Stimulated activated CD8-positive, alpha-beta memory T cell treated with anti-CD3 and anti-CD28 coated beads, Interleukin-15, amount 100 ng/mL, for 4 hours (primary cell): Measurements from ENCODE around the gene SNRNP25.
A peak's percentile ranks its signal among the peaks of the same experiment; 100 is the strongest.
"Not testable (repeated sequence)": the region's sequence is repeated elsewhere in the genome, so short reads cannot be mapped to it uniquely, and the experiment has no call there.

Experiments used
- DNase-seq, 2 donors: peaks; one replicate each; pipeline ENCODE4 v3.0.0-alpha.2; 2020; ENCODE audit warnings: low read depth in 2 of 2

The SNRNP25 gene

DNA sequence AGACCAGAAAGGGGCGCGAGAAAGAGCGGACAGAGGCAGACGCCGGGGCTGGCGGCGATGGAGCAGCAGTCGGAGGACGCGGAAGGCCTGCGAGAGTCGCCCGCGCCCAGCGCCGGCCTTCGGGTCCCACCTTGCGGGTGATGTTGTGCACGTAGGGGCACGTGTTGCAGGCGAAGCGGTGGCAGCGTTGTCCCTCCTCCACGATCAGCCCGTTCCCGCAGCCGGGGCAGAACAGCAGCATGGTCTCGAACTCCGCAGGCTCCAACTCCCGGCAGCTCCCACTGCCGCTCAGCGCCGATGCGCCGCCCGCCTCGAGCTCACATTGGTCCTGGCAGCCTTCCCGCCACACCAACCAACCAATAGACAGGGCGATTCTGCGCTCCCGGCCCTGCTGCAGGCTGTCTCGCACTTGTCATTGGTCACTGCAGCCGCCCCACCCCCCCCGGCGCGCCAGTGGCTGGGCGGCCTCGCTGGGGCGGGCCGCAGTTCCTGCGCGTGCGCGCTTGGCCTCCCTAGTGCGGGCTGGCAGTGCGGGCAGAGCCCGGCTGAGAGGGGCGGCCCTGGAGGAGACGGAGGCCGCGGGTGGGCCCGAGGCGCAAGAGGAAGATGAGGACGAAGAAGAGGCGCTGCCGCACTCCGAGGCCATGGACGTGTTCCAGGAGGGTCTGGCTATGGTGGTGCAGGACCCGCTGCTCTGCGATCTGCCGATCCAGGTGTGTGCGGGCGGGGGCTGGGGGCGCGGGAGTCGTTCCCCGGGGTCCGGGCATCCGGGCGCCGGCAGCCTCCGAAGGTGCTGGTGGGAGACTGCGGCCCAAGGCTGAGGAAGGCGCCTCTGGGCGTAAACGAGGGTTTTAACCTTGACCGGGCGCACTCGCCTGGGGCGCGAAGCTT lies at the start of gene SNRNP25, which contains the start of gene POLR3K:
TSS of gene SNRNP25 (plus strand) at position 483 of the 891 bp plus-strand sequence. CDS start at position 672, 189 bp downstream.
TSS of gene POLR3K (minus strand) at position 263 of the 891 bp plus-strand sequence. CDS start at position 241, 22 bp downstream.
- peak; percentile 94 to 96 for DNase-seq

DNA sequence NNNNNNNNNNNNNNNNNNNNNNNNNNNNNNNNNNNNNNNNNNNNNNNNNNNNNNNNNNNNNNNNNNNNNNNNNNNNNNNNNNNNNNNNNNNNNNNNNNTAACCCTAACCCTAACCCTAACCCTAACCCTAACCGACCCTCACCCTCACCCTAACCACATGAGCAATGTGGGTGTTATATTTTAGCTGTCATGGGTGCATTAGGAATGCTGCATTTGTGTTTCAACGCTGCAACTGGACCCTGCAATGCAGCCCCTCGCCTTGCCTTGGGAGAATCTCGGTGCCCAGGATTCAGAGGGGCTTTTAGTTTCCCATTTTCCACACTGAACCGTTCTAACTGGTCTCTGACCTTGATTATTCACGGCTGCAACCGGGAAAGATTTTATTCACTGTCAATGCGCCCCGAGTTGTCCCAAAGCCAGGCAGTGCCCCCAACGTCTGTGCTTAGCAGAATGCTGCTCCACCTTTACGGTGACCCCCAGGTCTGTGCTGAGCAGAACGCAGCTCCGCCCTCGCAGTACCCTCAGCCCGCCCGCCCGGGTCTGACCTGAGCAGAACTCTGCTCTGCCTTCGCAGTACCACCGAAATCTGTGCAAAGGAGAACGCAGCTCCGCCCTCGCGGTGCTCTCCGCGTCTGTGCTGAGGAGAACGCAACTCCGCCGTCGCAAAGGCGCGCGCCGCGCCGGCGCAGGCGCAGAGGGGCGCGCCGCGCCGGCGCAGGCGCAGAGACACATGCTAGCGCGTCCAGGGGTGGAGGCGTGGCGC lies 43.5 kb upstream of the SNRNP25 start:
- no peak for DNase-seq

DNA sequence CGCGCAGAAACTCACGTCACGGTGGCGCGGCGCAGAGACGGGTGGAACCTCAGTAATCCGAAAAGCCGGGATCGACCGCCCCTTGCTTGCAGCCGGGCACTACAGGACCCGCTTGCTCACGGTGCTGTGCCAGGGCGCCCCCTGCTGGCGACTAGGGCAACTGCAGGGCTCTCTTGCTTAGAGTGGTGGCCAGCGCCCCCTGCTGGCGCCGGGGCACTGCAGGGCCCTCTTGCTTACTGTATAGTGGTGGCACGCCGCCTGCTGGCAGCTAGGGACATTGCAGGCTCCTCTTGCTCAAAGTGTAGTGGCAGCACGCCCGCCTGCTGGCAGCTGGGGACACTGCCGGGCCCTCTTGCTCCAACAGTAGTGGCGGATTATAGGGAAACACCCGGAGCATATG lies 42.9 kb upstream of the SNRNP25 start:
- peak; percentile 68 to 83 for DNase-seq

DNA sequence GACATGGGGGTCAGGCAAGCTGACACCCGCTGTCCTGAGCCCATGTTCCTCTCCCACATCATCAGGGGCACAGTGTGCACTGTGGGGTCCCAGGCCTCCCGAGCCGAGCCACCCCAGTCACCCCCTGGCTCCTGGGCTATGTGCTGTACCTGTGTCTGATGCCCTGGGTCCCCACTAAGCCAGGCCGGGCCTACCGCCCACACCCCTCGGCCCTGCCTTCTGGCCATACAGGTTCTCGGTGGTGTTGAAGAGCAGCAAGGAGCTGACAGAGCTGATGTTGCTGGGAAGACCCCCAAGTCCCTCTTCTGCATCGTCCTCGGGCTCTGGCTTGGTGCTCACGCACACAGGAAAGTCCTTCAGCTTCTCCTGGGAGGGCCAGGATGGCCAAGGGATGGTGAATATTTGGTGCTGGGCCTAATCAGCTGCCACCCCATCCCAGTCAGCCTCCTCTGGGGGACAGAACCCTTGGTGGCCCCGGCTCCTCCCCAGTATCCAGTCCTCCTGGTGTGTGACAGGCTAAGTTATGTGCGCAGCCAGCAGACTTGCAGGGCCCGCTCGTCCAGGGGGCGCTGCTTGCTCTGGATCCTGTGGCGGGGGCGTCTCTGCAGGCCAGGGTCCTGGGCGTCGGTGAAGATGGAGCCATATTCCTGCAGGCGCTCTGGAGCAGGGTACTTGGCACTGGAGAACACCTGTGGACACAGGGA lies 36.4 kb upstream of the SNRNP25 start:
- DNase-seq: not testable (repeated sequence)

DNA sequence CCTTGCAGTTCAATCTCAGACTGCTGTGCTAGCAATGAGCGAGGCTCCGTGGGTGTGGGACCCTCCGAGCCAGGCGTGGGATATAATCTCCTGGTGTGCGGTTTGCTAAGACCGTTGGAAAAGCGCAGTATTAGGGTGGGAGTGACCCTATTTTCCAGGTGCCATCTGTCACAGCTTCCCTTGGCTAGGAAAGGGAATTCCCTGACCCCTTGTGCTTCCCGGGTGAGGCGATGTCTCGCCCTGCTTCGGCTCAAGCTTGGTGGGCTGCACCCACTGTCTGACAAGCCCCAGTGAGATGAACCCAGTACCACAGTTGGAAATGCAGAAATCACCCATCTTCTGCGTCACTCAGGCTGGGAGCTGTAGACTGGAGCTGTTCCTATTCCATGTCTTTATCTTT lies 32.7 kb upstream of the SNRNP25 start:
- not testable (repeated sequence) for DNase-seq

DNA sequence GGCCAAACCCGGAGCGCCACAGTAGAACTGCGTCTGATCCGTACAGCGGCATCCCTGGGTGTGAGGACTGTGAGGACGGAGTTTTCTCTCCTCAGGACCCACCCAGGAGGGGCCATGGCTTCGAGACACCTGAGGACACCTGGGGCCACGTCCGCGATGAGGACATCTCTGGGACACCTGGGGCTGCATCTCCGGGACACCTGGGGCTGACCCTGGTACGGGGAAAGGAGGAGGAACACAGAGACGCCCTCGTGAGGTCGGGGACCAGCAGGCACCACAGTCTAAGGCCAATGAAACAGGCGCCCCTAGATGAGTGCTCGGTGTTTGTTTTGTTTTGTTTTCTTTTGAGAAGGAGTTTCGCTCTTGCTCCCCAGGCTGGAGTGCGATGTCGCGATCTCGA lies 29.5 kb upstream of the SNRNP25 start:
- not testable (repeated sequence) for DNase-seq

DNA sequence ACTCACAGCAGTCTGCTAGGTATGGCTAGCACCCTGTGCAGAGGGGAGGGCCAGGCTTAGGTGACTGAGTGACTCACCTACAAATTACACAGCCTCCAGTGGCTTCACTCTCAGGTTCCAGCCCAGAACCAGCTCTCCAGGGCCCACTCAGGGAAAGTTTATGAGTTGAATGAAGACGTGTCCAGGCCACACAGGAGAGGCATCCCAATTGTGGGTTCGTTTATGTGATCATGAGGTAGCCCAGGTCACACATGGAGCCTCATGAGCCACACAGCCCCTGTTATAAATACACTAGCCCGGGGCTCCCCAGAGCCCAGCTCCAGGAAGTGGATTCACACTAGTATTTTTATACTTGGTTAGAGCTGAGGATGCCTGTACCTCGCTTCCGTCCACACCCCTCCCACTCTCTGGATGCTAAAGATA lies 27.7 kb upstream of the SNRNP25 start:
- not testable (repeated sequence) for DNase-seq

DNA sequence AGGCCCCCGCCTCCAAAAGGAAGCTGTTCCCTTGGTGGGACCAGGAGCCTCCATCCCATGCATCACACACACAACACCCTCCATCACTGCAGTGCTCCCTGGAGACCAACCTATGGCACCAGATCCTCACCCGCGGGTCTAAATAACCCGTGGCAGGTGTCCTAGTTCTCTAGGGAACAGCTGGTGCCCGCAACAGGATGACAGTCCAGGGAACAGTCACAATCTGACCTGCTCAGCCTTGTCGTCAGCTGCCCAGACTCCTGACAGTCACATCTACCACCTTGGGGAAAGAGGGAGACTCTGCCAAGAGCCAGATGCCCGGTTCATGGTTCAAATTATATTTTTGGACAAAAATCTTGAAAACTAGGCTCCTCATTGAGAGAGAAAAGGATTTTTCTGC lies 23.0 kb upstream of the SNRNP25 start:
- not testable (repeated sequence) for DNase-seq

DNA sequence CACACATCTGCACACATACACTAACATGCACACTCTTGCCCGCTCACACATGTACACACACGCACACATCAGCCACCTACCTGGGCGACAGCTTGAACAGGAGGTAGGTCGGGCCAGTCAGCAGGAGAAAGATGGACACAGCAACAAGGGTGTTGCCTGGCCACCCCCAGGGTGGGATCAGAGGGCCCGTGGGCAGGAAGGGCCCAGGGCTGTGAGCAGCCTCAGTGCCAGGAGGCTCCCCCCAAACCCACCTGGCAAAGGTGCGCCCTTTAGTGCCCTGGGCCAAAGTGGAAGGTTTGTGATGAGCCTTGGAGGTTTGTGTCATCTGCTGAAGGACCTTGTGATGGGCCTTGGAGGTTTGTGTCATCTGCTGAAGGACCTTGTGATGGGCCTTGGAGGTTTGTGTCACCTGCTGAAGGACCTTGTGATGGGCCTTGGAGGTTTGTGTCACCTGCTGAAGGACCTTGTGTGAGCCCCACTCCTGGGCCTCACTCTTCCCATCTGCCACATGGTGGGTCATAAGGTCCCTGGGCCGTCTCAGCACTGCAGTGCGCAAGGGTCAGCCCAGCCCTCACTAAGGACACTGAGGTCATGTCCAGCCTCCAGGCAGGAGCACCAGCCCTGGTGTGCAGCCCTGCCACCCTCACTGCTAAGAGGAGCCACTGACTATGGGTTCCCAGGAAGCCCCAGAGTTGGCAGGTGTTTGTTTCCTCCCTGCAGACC lies 20.3 kb upstream of the SNRNP25 start:
- not testable (repeated sequence) for DNase-seq

DNA sequence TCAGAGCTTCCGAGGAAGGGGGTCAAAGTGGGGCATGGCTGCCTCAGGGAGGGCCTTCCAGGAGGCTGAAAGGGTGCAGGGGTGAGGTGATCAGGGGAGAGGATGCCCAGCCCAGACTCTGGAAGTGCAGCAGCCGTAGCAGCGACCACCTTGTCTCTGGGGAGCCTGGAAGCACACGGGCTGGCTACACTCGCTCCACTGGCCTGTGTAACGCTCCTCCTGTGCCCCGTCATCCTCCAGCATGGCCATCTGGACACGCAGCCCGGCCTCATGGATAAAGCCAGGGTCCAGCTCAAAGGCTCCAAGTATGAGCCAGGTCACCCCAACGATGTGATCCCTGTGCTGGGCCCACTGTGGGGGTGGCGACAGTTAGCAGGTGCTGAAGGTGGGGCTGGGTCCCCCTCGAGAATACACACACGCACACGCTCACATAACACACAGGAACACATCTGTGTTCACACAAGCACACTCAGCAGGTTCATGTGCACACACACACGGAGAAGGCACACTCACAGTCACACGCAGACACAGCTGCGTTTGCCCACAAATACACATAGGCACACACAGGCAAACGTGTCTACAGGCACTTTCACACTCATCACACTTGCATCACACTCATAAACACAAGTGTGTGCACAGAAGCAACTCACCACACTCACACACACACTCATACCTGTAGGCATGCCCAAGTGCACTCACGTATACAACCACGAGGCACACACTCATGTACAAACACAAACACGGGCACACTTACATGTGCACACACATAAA lies 19.6 kb upstream of the SNRNP25 start:
- DNase-seq: no peak

DNA sequence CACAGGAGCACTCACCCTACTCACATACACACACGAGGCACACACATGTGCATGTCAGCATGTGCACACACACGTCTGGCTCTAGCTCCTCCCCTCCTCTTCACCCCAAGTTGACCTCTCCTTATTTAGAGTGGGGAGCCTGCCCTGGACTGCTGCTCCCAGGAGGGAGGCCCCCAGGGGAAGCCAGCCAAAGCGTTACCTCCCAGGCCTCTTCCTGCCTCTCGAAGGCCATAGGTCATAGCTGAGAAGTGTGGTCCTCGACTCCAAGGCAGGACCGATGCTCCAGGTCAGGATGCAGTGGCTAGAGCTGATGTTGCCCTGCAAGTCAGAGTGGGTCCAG lies 19.0 kb upstream of the SNRNP25 start:
- DNase-seq: no peak

DNA sequence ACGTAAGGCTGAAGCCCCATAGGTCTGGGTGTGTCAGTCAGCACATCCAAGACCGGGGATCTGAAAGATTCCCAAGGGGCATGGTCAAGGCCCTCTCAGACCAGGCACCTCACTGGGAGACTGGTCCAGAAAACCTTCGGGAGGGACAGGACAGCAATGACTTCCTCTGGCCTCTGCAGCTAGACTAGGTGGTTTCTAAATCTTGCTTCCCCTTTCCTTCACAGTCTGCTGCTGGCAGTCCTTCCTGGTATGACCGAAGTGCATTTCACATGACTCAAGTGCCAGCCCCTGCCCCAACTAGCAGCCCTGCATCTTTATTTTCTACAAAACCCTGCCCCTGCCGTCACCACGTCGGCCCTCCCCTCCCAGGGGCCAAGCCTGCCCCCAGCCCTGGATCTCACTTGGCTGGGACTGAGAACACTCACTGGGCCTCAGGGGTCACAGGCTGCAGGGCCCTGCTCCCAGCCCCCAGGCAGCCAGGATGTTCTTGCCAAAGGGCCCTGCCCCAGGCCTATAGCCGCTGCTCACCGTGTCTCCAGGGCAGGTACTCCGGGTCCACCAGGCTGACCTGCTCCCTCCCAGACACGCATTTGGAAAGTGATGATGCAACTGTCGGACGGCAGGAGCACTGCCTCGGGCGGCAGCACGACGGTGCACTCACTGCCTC lies 18.5 kb upstream of the SNRNP25 start:
- no peak for DNase-seq

DNA sequence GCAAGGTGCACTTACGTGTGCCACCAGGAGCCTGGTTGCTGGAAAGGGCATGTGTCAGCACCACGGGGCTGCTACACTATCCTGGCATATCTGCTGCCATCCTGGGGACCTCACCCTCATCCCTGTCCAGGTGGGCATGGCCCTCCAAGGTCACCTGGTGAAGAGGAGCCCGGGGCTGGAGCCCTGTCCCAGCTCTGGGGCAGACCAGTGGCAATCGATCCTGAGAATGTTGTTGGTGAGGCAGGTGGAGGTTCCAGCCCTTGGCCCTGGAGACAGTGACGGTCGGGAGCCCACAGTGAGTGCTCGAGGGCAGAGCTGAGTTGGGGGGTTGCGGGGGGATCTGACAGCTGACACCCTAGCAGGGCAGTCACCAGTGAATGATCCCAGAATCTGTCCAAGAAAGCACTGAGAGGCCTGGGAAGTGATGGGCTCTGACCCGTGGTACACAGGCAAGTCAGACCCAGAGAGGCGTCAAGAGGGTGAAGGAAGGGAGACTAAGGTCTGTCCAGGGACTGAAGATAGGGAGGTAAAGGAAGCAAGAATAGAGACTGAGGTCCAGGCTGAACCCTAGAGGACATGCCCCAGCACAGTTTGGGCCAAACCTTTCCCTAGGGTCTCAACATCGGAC lies 17.8 kb upstream of the SNRNP25 start:
- no peak for DNase-seq

DNA sequence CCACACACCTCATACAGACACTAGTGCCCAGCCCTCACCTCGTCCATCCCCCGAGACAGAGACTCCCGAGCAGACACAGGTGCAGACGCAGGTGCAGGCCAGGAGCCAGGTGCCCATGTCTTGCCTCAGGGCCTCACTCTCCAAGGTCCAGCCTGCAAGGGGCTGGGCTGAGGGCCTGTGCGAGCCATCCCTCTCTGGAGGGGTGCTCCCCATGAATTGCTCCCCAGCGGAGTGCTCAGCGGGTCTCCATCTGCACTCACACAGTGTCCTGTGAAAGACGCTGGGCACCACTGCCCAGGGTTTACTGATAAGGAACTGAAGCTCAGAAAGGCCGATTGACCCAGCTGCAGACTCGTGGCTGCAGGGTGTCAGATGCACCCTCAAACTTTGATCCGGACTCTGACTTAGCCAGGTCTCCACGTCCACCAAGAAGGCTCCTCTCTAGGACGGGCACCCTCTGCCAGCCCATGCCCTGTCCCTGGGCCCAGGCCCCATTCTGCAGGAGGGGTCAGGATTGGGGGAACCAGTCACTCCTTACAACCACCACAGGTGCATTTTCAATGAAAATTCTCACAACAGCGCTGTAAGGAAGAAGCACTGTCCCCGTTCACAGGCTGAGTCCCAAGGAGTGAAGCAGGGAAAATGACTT lies 17.2 kb upstream of the SNRNP25 start:
- DNase-seq: no peak

DNA sequence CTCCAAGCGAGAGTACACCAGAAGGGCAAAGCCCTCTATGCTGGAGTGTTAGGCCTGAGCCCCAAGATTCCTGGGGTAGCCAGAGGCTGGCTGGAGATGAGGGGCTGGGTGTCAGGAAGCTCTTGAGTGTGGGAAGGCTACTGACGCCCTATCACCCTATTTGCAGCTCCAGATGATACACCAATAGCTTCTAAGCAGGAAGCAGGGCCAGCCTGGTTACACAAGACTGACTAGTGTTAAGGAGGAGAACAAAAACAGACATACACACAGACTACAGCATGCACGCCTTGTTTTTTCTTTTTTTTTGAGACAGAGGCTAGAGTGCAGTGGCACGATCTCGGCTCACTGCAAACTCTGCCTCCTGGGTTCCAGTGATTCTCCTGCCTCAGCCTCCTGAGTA lies 16.1 kb upstream of the SNRNP25 start:
- DNase-seq: no peak

DNA sequence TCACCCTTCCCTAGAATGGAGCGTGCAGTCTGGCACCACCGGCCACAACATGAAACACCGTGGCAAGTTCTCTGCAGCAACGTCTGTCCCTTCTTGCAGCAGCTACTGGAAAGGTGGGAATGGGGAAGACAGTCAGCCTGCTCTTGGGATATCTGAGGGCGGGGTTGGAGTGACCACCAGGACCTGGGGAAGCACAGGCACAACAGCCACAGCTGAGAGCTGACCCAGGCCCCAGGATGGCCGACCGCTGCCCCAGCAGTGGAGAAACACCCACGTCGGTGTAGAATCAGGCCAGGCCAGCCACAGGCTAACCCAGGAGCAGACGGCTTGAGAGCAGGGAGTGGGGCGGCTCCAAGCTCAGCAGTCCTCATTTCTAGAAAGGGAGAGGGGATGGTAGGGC lies 15.4 kb upstream of the SNRNP25 start:
- not testable (repeated sequence) for DNase-seq

DNA sequence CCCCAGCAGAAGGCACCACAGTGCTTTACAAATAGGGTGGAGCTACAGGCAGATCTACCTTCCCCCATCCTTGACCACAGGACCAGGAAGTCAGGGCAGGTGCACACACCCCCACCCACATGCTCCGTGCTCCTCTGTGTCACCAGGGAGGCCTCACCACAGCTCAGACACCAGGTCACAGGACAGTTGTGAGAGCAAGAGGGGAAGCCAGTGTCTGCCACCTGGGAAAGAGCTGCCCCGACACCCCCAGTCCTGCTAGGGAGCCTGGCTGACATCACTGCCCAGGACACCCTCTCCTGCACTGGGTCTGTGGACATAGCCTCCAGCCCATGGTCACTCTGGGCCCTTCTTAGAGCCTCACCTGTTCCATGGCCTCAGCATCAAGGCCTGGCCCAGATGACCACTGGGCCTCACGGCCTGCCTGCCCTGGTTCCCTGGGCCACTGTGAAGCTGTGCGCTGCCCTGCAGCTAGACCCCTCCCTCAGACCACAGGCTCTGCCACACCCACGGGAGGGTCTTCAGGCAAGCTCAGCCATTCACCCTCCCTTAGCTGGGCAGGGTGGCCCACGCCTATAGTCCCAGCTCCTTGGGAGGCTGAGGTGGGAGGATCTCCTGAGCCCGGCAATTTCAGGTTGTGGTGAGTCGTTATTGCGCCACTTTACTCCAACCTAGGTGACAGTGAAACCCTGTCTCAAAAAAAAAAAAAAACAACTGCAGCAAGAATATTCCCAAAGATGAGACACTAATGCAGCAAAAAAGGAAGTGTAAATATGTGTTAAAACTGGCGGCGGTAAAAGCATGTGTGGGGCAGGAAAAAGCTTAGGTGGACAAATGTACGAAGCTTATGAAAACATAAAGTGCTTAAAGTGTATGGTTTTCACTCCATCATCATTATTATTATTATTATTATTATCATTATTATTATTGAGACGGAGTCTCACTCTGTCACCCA lies 14.4 kb upstream of the SNRNP25 start:
- DNase-seq: peak; percentile 15 to 32
